ENCODE results near the gene SNX4.
"Not testable (repeated sequence)": the region's sequence is repeated elsewhere in the genome, so short reads cannot be mapped to it uniquely, and the experiment has no call there.

Gene SNX4

DNA sequence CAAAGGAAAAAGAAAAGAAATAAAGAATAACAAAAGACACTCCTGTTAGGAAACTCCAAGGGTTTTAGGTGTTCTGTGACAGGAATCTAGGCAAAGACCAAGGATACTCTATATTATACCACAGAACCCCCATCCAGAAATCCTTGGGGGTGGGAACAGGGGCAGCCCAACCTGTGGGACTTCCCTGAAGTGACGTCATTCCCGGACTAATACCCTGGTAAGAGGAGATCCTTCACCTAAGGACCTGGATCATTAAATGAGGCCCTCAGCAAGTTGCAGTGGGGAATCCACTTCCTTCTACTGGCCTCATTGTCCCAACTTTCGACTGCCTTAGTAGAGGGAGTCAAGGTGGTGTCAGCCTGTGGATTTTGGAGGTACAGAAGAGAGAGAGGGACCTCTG is 103.8 kb downstream of the SNX4 start:
- TF ChIP-seq, protein P1, sequence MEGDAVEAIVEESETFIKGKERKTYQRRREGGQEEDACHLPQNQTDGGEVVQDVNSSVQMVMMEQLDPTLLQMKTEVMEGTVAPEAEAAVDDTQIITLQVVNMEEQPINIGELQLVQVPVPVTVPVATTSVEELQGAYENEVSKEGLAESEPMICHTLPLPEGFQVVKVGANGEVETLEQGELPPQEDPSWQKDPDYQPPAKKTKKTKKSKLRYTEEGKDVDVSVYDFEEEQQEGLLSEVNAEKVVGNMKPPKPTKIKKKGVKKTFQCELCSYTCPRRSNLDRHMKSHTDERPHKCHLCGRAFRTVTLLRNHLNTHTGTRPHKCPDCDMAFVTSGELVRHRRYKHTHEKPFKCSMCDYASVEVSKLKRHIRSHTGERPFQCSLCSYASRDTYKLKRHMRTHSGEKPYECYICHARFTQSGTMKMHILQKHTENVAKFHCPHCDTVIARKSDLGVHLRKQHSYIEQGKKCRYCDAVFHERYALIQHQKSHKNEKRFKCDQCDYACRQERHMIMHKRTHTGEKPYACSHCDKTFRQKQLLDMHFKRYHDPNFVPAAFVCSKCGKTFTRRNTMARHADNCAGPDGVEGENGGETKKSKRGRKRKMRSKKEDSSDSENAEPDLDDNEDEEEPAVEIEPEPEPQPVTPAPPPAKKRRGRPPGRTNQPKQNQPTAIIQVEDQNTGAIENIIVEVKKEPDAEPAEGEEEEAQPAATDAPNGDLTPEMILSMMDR (conservative IDR thresholded peaks at IDR 0.05; ENCODE audit: low read depth): no peak
- no peak for DNase-seq (ENCODE audit: low spot score)
- ChIA-PET POLR2A (ENCODE audit: low non-redundant PET) (no interaction called here), CTCF (no interaction called here)
- H3K27ac ChIP-seq: no peak overlapping the region

DNA sequence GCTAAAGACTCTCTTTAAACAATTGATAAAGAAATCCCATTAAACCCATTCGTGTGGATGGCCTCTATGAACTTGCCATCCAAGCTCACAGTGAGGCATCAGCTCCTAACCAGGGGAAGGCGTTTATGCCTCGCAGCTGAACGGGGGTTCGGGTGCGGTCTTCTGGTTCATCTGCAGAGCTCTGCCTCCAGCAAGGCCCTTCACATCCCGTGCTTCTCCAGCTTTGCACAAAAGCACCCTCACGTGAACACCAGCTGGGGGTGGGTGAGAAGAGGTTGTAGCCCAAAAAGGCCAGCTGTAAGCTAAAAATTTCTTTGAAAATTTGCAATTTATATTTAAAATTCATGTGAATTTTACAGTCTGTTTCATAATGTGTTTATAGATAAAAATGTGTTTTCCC is 105.3 kb downstream of the SNX4 start:
- ChIA-PET POLR2A (ENCODE audit: low non-redundant PET) (no interaction called here), CTCF (no interaction called here)
- no peak overlapping the region for H3K27ac ChIP-seq
- TF ChIP-seq, protein P1 (conservative IDR thresholded peaks at IDR 0.05; ENCODE audit: low read depth): no peak
- no peak for DNase-seq (ENCODE audit: low spot score)

DNA sequence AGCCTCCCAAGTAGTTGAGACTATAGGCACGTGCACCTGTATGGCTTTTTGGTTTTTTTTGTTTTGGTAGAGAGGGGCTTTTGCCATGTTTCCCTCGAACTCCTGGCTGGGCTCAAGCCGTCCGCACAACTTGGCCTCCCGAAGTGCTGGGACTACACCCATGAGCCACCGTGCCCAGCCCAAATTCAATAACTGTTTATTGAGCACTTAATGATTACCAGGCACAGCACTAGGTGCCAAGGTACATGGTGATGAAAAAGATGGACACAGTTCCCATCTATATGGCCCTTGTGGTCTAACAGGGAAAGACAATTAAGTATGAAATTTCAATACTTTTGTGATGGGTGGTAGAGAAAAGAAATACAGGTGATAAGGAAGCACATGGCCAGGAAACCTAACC is 109.1 kb downstream of the SNX4 start:
- no peak overlapping the region for H3K27ac ChIP-seq
- ChIA-PET CTCF (no interaction called here), POLR2A (ENCODE audit: low non-redundant PET) (no interaction called here)
- DNase-seq (ENCODE audit: low spot score): no peak
- TF ChIP-seq, protein P1 (conservative IDR thresholded peaks at IDR 0.05; ENCODE audit: low read depth): no peak

DNA sequence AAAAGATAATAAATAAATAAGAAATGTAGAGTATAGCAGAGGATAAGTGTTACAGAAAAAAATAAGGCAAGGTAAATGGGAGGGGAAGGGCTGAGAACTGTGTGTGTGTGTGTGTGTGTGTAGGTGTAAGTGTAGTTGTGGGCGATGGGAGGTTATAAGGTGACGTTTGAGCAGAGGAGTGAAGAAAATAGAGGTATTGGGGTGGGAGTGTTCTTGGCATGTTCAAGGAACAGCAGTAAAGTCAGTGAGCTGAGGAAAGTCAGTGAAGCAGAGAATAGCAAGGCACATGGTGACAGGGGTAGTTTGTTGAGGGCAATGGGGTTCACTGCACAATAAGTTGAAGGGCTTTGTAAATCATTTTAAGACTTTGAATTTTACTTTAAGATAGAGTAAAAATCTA is 113.9 kb downstream of the SNX4 start:
- H3K27ac ChIP-seq: no peak overlapping the region
- DNase-seq (ENCODE audit: low spot score): no peak
- TF ChIP-seq, protein P1 (conservative IDR thresholded peaks at IDR 0.05; ENCODE audit: low read depth): no peak
- ChIA-PET CTCF (no interaction called here), POLR2A (ENCODE audit: low non-redundant PET) (no interaction called here)

DNA sequence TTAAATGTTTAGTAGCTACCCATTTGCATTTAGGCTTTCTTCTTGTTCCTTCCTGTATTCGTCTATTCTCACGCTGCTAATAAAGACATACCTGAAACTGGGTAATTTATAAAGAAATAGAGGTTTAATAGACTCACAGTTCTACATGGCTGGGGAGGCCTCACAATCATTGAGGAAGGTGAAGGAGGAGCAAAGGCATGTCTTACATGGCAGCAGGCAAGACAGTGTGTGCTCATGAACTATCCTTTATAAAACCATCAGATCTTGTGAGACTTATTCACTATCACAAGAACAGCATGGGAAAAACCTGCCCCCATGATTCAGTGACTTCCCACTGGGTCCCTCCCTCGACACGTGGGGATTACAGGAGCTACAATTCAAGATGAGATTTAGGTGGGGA is 114.5 kb downstream of the SNX4 start:
- DNase-seq (ENCODE audit: low spot score); POLR2A ChIA-PET (ENCODE audit: low non-redundant PET); H3K27ac ChIP-seq; CTCF ChIA-PET: not testable (repeated sequence)

DNA sequence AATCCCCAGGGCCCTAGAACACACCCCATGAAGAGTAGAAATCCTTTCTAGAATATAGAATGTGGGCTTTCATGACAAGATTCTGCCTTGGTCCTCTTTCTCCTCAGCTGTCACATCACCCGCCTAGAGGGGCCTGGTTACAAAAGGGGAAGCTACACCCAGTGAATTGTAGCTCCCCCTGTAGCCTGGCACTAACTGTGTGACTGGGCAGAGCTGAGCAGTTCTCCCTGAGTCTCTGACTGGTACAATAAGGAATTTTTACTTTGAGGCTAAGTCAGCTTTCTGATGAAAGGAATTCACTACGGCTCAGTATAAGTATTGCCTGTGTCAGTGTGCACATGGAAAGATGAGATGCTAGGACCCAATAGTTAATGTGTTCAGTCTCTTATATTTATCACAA is 116.2 kb downstream of the SNX4 start:
- CTCF ChIA-PET: no interaction called here

DNA sequence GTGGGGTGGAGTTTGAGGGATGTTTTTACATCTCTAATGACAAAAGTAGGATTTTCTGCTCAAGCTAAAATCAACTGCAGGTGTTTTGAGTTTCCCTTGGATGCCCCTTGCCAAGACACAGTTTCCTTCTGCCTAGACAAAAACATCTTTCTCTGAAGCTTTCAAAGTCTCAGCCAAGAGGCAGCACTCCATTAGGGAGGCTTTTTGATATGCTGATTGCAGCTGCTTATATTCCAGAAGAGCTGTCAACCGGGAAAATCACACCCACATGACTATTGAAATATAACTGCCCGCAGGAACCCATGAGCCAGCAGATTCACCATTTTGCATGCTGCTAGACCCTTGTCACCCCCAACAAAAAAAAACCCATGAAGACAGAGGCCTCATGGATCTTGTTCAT is 117.4 kb downstream of the SNX4 start:
- TF ChIP-seq, protein P1 (conservative IDR thresholded peaks at IDR 0.05; ENCODE audit: low read depth): no peak
- ChIA-PET CTCF (interaction anchor here (0.6 kb wide), 1 partner anchor 194 kb away, joined by 3 read pairs; no protein-coding TSS in a partner anchor), POLR2A (ENCODE audit: low non-redundant PET) (no interaction called here)
- no peak overlapping the region for H3K27ac ChIP-seq
- no peak for DNase-seq (ENCODE audit: low spot score)

More for the DNA sequence above, 116.2 kb downstream of the SNX4 start:
- DNase-seq (ENCODE audit: low spot score): no peak
- no peak overlapping the region for H3K27ac ChIP-seq
- TF ChIP-seq, protein P1 (conservative IDR thresholded peaks at IDR 0.05; ENCODE audit: low read depth): no peak
- POLR2A ChIA-PET (ENCODE audit: low non-redundant PET): no interaction called here

All from RWPE1 (cell line).